Natural killer cell (primary cell): Measurements from ENCODE around the gene NDRG4. TPM values are rescaled to one million over a fixed set of nuclear protein-coding genes. Genes with fewer than 3 reads are reported as not detected.

ENCODE experiments used
- total RNA-seq, 4 donors: library from RNA; stranded (reverse); fragments of 120-200 nt in 1 of 4; gene quantifications; one replicate each; pipeline versions ENCODE4 v1.2.3 to v1.2.4, GENCODE V29; 2013 to 2022

NDRG4 gene
- total RNA-seq, 3 donors from 2014 or later (not counting 1 experiment from before 2014, with no cell fraction given): not detected

Other genes with a start within 250 kb of the NDRG4 start
- gene PRSS54, start 205.1 kb upstream of the NDRG4 start, total RNA-seq: not detected
- gene GINS3, start 107.7 kb upstream of the NDRG4 start, total RNA-seq: 1 to 10 TPM; 1.4 to 3.5 (median 2.2) TPM
- gene SETD6, start 15.4 kb downstream of the NDRG4 start, total RNA-seq: 10 to 100 TPM; 20.3 to 34.5 (median 21.3) TPM
- 100 to 1,000 TPM; 242 to 275 (median 249) TPM for gene CNOT1, start 129.7 kb downstream of the NDRG4 start, total RNA-seq
- 10 to 100 TPM in 2 of 3 donors, 1 to 10 TPM in 1; 9.2 to 16.9 (median 14.1) TPM for gene SLC38A7, start 184.6 kb downstream of the NDRG4 start, total RNA-seq
- 10 to 100 TPM; 21.1 to 32.5 (median 32.0) TPM for gene GOT2, start 234.2 kb downstream of the NDRG4 start, total RNA-seq